GM19328 (cell line): ENCODE measurements around the gene MBOAT2.

Source experiments
- ATAC-seq: cut with Tn5 transposase; IDR thresholded peaks from one replicate; pipeline ENCODE4 v1.9.1; 2021; ENCODE audit warnings: mild to moderate bottlenecking, moderate library complexity; ENCODE audit not compliant: unreplicated experiment

MBOAT2 gene

DNA sequence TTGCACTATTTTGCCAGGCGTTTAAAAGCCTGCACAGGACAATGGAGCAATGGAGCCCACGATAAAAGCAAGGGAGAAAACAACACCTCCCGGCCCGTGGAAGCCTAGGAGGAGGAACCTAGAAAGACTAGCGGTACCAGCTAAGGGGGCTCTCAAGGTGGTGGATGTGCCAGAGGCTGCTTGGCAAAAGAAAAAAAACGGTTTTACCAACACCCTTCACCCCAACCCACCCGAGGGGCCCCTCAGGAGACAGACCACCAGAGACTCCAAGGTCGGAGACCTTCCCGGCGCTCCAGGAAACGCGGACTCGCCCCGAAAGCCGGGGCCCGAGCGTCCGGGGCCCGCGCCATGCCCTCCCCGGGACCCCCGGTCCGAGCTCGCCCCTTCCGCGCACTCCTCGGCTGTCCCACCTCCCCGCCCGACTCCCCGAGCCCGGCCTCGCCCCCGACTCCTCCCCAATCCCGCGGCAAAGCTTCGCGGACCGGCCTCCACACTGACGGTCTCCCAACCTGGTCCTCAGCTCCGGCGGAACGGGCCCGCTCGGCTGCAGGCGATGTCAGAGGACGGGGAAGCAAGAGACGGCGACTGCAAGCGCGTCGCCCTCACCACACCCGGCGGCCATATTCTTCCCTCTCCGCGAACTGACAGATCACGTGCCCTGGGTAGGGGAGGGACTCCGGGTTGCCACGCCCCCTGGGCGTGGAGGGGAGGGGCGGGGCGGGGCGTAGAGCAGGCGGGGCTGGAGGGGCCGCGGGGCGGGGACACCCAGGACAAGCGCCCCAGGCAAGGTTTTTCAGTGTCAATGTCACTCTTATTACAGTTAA lies 166.3 kb downstream of the MBOAT2 start, which contains the start of gene KIDINS220:
Gene KIDINS220 (minus strand): TSS at position 643 of the 824 bp plus-strand sequence. CDS start 10,520 bp downstream, outside the sequence.
- ATAC-seq = peak; percentile 92

DNA sequence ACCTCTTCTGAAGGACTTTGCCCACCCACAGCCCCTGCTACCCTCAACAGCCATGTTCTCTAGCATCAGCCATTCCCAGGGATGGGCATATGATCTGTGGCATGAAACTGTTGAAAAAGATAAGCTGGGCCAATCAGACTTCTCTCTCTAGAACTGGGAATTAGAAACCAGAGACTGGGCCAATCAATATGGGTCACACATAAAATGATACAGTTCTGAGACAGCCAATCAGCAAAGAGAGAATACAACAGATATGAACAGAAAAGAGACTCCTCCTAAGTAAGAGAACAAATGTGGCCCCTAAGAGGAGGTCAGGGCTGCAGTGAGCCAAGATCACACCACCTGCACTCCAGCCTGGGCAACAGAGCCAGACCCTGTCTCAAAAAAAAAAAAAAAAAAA lies 168.2 kb downstream of the MBOAT2 start:
- ATAC-seq = no peak

DNA sequence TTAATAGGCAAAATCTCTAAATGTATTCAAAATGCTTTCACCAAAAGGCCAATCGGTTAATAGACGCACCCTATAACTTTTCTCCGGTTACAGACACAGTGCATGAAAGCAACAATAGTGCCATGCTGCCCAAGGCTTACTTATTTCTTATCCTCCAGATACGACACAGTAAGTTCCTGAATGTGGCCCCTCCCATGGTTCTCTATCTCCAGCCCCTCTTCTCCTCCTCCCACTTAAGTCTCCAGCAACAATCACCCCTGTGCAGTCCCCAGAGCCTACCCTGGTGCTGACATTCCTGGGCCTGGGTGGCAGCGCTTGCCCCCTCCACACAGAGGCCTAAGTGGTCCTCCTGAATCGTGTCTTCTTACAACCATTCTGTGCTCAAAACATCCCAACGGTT lies 169.6 kb downstream of the MBOAT2 start:
- no peak for ATAC-seq

DNA sequence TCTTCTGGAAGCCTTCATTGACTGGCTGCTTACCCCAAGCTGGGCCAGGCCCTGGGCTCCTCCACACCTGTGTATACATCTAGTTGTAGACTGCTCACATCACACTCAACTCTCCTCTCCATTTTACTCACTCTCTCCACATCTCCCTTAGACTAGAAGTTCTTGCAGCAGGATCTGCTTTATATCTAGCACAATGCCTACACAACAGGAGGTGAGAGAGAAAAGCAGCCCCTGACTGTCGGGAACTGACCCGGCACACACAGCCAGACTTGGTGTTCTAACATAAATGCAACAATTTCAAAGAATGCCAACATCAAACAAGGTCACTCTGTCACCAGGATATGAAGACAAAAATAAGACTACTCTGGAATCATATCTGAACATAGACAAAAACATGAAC lies 172.0 kb downstream of the MBOAT2 start:
- ATAC-seq = no peak

DNA sequence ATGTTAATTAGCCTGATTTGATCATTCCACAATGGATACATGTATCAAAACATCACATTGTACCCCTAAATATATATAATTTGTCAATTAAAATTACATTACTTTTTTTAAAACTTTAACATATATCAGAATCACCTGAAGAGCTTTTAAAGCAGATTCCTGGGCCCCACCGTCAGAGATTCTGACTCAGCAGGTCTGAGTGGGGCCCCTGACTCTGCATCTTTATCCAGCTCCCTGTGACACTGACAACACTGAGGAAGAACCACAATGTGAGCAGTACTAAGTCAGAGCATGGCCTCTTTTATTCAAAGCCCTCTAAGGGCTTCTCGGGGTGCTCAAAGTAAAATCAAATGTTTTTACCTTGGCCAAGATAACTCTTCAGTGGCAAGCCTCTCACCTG lies 175.8 kb downstream of the MBOAT2 start:
- ATAC-seq = no peak

DNA sequence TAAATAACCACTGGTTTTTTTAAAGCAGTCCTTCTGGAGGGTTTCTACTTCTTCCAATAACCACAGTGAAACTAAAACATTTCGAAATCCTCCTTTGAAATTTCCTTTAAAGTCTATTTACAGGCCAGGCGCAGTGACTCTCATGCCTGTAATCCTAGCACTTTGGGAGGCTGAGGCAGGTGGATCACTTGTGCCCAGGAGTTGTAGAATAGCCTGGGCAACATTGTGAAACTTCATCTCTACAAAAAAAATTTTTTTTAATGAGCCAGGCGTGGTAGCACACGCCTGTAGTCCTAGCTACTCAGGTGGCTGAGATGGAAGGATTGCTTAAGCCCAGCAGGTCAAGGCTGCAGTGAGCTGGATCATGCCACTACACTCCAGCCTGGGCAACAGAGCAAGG lies 181.3 kb downstream of the MBOAT2 start:
- no peak for ATAC-seq

DNA sequence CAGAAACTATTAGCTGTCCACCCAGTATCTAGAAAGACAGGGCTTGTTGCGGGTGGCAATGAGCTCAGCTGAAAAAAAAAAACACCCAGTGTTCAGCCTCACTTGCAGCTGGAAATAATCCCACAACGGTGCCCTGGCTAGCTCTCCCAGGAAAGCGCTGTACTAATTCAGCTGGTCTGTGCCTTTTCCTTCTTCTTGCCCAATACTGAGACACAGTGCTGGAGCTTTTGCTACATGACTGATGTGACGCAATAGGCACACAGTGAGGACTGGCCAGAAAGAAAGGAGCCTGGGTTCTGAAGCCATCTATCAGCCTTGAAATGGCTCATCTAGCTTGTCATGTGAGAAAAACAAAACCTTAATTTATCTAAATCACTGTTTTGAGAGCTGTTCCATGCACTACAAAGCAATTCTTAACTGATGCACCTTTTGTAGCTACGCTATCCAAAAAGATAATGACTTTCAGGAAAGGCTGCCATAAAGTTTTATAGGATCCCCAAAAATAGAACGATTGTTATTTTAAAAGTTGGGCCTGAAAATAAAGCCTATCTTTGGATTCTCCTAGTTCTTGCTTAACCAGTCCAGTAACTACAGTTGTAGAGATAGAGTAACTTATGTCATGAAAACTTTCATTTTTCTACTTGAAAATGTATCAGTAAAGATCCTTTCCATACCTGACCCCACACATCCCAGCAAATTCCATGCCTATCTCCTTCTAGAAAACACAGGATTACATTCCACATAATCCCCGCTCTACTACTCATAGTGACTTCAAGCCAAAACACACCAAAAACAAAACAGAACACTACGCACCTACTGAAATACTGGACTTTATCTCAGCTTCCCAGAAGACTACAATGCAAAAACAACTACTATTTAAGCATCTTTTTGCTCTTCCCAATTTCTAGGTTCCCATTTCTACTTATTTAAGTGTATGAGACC lies 181.9 kb downstream of the MBOAT2 start:
- no peak for ATAC-seq

DNA sequence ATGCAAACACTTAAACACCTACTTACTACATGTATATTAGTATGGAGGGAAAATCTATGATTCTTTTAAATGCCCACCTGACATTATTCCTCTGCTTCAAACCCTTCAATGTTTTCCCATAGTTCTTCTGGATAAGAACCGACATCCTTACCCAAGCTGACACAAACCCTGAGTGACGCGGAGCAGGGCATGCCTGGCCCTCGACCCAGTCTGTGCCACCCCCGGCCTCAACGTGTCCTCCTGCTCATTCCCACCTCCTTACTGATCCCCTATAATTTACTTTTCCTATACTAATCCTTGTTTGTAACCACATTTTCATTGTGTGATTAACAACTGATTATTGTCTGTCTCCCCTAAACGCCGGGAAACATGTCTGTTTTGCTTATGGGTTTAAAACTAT lies 183.5 kb downstream of the MBOAT2 start:
- no peak for ATAC-seq

DNA sequence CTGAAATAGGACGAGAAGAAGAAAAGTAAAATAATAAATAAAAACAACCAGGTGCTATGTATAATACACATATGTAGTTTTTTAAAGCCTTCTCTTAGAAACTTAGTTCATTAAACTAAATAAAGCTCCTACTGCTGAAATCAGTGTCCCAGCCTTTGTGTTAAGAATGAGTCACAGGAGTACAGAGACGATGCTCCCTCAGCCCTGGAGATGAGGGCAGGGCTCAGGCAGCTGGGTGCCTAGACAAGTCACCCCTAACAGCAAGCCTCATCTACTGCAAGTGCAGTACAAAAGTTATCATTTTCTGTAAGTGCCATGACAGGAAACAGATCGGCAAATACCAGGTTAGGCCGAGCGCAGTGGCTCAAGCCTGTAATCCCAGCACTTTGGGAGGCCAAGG lies 184.3 kb downstream of the MBOAT2 start:
- no peak for ATAC-seq

DNA sequence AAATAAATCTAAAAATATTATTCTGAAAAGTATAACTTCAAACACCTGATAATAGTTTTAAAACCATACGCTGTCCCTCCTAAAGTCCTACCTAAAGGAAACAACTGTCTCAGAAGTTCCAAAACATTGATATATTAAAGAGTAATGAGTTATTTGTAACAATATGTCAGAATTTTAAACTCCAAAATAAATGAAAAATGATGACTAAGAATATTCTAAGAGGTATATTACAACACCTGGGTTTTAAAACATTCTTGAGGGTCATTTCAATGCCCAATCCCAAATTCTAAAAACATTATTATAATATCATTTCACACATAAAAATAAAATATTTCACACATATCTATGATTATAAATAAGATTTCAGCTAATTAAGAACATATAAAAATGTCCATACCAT lies 186.3 kb downstream of the MBOAT2 start:
- ATAC-seq = no peak

DNA sequence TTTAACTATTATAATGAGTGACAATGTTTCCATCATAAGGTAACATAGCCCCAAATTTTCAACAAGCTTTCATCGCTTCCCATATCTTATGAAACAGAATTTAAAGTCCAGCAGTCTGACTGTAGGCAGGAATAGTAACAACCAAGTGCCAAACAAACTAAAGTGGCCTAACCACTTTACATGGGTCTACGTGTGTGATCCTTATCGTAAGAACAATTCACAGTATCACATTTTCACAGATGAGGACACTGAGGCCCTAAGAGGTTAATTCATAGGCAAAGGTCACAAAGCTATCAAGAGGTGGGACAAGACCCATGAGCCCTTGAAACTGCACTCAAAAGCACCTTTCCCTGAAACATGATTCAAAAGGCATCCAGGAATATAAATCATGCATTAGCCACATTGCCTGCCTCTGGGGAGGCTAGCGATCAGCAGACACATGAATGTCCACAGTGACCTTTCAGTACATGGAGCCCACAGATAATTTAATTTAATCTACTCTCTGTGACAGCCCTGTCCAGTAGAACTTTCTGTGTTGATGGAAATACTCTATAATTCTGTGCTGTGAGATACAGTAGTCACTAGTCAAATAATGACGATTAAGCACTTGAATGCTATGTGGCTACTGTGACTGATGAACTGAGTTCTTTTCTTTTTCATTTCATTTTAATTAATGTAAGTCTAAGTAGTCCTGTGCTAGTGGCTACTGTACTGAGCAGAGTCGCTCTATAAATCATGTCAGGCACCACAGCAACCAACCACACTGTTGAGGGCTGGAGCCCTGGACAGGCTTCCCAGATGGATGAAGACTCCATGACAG lies 196.4 kb downstream of the MBOAT2 start:
- ATAC-seq = no peak

DNA sequence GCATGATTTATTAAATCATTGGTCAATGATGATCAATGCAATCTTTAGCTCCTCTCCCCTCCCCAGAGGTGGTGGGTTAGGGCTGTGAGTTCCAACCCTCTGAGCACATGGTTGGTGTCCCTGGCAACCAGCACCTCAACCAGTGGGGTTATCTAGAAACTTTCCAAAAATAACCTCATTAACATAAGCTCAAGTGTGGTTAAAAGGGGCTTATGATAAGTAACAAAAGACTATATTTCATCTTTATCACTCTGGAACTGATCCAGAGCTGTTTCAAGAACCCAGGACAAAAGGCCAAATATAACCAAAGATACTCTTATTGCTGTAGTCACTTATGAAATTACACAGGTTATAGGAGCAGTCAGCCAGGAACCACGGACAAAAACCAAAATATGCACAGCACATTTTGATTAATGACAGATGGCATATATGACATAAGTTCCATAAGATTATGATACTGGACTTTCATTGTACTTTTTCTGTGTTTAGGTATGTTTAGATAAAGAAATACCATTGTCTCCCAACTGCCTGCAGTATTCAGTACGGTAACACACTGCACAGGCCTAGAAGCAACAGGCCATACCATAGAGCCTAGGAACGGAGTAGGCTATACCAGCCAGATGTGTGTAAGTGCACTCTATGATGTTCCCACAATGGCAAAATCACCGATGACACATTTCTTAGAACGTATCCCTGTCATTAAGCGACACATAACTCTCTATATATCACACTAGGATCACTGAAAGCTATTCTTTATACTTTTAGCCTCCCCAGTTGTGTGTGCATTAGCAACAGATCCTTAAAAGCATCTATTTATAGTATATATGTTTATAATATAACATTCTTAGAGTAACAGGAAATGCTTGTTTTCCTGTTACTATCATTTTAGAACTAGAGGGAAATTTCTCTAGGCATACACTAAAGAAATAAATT lies 197.9 kb downstream of the MBOAT2 start:
- ATAC-seq = no peak

DNA sequence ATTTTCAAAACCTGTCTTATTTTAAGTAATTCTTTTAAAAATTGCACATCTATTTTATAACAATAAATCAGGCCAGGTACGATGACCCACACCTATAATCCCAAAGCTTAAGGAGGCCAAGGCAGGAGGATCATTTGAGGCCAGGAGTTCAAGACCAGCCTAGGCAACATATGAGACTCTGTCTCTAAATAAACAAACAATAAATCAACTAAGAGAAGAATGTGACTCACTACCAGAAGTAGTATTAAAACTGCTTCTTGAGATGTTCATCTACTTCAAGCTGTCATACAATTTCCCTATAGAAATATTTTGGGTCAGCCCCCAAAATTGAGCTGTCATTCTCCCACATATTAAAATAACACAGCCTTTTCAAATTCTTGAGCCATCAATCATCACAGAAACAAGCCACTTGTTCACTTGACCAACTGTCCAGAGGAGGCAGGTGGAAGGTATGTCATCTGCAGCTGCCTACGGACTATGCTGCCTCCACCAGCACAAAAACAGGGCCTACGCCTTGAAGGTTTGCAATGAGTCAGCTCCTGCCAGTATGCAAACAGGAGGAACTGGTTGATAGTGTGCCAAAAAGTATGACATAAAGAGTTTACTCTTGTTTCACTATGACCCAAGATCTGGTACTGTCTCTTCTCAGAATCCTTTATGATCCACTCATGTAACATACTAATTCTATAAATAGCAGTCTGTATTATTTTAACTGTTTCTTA lies 199.7 kb downstream of the MBOAT2 start:
- peak; percentile 91 for ATAC-seq

DNA sequence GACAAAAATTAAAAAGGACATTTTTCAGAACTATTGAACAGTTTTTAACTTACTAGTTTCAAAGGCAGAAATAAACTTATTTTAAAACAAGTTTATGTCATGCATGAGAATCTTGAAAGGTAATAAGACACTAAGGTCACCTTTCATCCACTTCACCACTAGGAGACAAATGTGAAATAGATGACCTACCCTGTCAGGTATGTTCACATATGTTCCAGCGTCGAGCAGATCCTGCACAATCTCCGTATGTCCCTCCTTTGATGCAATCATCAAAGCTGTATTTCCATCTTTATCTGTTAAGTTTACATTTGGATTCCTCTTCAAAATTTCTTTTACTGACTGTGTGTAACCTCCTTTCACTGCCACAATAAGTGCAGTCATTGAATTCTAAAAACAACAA lies 200.7 kb downstream of the MBOAT2 start:
- ATAC-seq = no peak
